Fibroblast of skin of left biceps (primary cell): Measurements from ENCODE around the gene FLNB.

Experiments
- DNase-seq, 2 experiments: peaks; one replicate each; pipeline ENCODE4 v3.0.0-alpha.2; 2013; ENCODE audit warnings: low read depth in 2 of 2

Gene FLNB

DNA sequence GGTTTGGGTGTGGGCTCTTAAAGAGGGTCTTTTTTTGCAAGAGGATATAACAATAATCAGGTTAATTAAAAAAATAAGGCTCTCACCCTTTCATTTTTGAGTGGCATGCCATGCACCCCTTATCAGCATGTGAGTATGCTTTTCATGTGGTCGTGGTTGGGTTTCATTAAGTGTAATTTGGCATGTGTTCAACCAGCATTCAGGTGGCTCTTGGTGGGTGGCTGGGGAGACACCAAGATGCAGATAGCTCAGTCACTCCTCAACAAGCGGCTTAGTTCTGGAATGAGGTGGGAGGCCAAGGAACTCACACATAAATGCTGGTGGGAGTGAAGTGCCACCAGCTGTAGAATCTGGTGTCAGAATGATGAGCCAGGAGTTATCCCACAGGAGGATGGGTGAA is 66.8 kb downstream of the FLNB start:
- DNase-seq, result no peak

DNA sequence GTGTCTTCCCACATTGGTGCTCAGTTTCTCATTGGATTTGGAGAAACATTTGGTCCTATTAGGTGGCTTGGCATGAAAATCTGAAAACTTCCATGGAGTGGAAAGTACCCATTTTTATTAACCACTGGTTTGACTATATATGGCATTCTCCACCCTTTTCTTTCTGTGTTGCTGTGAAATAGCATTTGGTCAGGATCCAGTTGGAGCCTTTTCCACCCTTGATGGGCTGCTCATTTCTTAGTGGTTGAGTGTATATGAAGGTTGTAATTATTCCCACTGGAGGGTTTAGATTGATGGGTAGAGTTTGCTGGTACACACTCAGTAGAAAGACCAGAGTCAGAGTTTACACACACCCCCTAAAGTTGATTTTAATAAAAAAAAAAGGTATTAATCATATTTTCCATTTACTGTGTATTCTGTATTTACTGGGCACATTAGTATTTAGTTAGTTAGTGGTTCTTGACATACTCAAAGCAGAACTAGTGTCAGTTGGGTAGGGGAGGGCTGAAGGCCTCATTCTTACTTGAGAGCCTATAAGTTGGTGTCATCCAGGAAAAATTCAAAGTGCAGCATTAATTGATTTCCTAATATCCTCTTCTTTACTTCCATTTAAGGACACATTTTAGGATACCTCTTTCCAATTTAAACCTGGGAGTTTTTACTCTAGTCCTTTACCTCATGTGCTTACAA is 69.5 kb downstream of the FLNB start:
- no peak for DNase-seq

DNA sequence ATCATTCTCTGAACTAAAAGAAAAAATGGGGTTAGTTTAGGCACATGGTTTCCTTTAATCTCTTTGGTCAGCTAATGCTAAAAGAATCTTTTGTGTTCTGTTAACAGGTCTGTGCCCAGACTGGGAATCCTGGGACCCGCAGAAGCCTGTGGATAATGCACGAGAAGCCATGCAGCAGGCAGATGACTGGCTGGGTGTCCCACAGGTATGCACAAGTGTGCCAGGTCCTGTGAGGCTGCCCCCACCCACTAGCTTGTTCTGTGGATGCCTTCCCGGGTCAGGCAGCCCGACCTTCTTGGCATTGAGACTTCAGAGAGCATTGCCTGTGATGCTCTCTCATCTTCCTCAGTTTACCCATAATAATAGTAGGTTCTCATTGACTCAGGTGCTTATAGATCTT is 70.4 kb downstream of the FLNB start:
- DNase-seq, result no peak

DNA sequence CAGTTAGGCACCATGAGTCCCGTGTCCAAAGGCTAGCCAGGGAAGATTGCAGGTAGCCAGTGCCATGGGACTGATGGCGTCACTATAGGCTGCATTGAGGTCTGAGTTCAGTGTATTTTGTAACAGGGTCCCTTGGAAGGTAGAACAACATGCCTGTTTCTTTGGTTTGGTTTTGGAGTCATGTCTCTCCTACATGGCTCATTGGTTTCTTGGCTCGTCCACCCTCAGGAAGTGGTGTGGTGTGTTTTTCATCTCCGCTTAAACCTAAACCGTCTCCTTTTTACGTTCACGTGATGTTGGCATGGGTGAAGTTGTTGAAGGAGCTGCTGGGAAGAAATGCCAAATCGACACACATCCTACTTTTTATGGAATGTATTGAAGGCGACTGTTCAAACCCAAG is 71.6 kb downstream of the FLNB start:
- DNase-seq, result no peak

GRCh38 chr3:58082047-58082446 is 73.8 kb downstream of the FLNB start:
- DNase-seq, result peak in 1 of 2 experiments; percentile 39

DNA sequence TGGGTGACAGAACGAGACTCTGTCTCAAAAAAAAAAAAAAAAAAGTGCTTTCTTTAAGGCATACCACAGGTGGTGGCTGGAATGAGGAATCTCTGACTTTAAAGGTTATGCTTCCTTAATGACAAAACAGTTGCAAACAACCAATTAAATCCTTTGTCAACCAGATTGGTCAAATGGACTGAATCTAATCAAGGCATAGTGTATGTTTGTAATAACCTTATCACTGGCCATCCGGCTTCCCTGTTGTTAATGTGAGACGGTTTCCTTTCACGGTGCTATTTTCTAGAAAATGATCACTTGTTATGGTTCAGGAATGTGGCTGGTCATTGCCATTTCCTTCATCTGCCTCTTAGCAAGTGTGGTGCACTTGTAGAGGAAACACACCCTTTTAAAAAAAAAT is 75.9 kb downstream of the FLNB start:
- DNase-seq, result no peak

- no peak for DNase-seq
Measured at GRCh38 chr3:58084788-58085543, 76.7 kb downstream of the FLNB start.

GRCh38 chr3:58085616-58086015 is 77.4 kb downstream of the FLNB start:
- DNase-seq, result no peak

DNA sequence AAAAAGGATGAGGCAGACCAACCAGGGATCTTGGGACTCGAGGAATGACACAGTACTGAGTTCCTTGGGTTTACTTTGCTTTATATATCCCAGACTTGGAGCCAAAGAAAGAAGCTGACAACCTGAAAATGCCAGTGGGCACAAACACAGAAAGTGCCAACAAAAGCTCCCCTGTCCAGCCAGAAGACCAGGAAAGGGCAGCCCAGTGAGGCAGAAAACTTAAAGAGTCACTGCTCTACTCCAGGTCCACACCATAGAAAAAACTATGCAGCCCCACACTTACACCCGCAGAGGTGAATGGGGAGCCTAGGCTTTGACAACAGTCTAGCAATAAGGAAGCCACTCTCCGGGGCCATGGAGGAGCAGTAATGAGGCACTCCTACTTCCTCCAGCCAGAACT is 80.3 kb downstream of the FLNB start:
- no peak for DNase-seq

- no peak for DNase-seq
Measured at GRCh38 chr3:58090351-58090750, 82.1 kb downstream of the FLNB start.

- no peak for DNase-seq
Measured at GRCh38 chr3:58092521-58092920, 84.3 kb downstream of the FLNB start.

DNA sequence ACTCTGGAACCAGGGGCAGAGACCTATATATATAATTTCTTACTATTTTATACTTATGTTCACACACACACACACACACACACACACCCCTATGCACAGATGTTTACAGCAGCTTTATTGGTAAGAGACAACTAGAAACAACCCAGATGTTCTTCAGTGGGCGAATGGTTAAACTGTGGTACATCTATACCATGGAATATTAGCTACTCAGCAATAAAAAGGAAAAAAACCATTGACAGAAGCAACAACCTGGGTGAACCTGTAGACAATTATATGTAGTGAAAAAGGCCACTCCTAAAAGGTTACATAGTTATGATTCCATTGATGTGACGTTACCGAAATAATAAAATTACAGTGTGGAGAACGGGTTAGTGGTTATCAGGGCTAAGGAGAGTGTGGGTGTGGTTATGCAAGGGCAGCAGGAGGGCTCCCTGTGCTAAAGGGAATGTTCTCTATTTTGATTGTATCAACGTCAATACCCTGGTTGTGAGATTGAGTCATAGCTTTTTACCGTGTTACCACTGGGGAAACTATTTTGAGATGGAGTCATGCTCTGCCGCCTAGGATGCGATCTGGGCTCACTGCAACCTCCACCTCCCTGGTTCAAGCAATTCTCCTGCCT is 85.5 kb downstream of the FLNB start:
- no peak for DNase-seq

DNA sequence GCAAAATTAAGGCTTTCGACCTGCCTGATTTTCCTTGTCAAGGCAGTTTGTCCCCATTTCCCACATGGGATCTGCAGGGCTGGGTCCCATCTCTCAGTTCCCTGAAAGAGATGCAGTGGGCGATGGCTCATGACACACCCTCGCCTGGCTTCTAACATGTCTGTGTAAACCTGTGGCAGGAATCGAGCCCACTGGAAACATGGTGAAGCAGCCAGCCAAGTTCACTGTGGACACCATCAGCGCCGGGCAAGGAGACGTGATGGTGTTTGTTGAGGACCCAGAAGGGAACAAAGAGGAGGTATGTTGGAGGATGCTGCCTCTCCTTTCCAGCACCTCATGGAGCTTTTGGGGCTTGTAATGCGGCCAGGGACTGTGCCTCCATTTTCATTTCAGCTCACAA is 86.4 kb downstream of the FLNB start:
- no peak for DNase-seq

DNA sequence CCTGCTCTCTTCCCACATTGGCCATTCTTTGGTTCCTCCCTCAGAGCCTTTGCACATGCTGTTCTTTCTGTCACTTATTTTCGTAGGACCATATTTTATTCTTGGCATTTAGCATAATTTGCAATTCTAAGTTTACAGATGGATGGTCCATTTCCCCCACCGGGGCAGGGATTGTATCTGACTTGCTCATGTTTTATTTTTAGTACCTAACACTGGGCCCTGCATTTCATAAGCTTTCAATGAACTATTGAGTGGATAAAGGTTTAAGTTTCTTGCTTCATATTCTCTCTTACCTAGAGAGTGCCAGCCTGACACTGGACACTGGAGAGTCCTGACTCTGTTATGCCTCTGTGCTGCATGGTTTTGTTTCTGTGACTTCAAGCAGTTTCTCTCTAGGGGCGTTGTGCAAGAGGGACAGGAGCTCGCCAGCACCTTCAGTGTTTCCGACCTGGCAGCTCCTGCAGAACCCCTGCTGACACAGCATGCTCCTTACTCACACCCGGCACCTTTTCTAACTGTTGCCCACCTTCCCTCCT is 87.4 kb downstream of the FLNB start:
- no peak for DNase-seq

- DNase-seq, result no peak
Measured at GRCh38 chr3:58098531-58098930, 90.3 kb downstream of the FLNB start.

DNA sequence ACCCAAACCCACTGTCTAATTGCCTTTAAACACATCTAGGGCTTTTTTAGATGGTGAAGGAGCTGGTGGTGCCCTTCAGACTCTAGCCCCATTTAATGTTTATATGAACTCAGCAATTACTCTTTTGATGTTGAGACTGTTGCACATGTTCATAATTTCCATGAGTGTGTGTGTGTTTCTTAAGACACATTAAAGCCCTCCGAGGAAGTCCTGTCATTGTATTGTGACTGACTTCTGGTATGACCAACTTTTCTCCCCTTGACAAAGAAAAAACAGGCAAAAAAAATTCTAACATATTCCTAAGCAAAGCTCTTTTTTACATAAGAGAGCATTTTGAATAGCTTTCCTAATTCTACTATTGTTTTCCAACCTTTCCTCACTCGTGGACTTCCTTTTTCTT is 91.6 kb downstream of the FLNB start:
- no peak for DNase-seq

DNA sequence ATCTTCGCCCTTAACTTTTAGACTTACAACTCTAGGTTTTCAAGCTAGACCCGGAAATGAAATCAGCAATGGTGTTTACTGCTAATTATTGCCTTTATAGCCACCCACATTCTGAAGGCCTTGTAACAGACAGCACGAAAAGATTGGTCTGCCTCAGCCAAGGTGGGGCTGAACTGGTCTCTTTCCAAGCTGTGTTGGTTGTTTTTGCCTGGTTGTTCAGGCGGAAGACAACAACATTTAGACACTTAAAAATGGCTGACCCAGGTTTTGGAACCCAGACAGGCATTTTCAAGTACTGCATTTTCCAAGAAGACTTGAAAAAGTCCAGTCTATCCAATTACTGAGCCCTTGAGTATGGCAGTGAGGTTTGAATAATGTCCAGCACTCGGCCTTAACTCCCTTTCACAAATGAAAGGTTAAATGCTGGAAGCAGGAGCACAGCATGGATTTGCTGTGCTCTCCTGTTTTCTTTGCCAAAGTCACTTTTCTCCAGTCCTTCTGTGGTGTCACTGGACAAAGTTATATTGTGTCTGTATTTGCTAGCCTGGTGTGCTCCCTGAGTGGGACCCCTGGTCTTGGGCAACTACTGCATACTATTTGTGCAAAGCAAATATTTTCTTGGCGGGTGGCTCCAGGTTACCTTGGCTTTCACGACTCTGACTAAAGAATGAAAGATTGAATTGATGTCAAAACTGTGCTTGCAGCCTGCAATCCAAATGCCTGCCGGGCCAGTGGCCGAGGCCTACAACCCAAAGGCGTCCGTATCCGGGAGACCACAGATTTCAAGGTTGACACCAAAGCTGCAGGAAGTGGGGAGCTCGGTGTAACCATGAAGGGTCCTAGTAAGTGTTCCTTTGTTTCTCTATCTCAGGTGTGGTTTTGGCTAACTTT is 93.5 kb downstream of the FLNB start:
- DNase-seq, result no peak

DNA sequence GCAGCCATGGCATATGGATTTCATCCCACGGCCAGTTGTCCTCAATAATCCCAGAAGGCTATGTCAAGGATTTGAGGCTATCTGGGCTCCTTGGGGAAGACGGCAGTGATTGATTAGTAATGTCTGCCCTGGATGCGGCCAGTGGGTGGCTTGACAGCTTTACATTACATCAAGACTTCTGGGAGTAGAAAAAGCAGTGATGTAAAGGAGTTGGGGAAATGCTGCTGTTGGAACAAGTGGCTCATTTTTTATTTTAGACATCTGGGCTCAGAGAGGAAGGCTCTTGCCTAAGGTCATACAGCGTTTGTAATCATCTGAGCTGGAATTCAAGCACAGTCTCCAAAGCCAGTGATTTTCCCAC is 94.1 kb downstream of the FLNB start:
- no peak for DNase-seq

DNA sequence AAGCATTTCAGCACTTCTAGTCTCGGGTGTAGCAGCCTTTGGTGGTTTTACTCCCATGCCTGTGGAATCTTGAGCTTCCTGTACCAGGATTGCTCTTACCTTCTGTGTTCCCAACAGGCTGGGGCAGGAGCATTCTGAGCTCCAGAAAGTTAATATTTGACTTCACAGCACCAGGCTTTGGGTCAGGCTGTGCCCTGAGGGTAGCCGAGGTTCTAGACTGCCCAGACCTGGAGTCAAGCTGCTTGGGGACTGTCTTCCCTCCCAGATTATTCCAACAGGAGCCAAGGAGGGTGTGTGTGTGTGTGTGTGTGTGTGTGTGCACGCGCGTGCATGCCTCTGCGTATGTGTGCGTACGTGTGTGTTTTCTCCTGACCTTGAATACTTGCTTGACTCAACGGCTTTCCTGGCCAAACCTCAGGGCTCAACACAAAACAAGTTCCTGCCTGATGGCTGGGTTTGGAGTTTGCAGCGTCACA is 94.8 kb downstream of the FLNB start:
- no peak for DNase-seq

DNA sequence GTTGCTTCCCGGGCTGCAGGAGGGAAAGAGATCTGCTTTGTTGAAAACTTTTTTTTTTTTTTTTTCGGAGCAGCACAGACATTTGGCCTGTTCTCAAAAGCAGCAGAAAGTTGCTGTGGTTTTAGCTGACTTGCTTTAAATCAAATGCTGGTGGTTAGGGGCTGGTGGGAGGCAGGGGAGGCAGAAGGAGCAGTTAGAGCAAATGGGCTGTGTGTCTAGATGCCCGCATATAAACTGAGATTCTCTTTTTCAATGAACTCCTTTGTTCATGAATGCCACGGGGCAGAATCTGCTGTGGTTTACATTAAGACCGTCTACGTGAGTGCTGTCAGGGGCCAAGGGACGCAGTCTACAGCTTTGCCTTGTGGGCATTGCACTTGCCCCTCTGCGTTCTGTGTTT is 95.9 kb downstream of the FLNB start:
- DNase-seq, result no peak

DNA sequence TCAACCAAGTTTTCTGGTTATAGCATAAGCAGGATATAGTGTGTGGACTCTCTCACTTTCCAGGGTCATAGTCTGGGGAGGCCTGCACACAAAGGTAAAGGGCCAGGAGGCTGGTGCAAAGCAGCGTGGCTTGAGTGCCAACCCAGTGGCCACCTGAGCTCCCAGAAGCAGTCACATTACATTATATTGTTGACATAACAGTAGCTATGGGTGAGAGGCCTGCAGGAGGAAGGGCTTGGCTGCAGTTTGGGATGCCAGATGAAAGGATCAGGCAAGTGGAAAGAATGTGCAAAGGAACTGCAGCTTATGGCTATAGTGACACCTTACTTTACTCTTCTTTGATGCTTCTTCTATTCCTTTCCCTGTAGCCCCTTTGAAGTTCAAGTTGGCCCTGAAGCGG is 96.5 kb downstream of the FLNB start:
- DNase-seq, result no peak

DNA sequence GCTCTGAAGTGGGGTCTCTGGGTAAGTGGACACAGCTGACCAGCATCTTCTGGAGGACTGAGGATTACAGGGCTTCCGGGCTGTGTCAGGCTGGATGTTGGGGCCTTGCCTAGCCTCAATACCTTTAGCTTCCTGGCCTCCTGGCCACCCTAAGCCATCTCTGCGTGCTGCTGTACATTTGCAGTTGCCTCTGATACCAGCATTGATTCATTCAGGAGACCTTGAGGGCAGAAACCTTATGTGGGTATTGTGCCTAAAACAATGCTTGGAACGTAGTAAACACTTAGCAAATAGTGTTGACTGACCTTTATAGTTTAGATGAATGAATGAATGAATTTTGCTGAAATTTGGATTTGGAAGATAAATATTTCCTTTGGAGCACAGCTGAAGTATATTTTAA is 97.0 kb downstream of the FLNB start:
- no peak for DNase-seq
